Keratinocyte (primary cell): ENCODE data around the gene SELENOF. TPM values are rescaled to one million over a fixed set of nuclear protein-coding genes. Genes with fewer than 3 reads are reported as not detected.
"Not testable (repeated sequence)": the region's sequence is repeated elsewhere in the genome, so short reads cannot be mapped to it uniquely, and the experiment has no call there.

ENCODE experiments used
- DNase-seq: peaks from one replicate; pipeline ENCODE4 v3.0.0-alpha.2; 2011; ENCODE audit warnings: low read depth, missing footprints, low spot score
- FAIRE-seq: peaks from 2 replicates; lab custom pipeline; 2011; peaks lifted over from hg19 to GRCh38; lab: Jason Lieb, UNC
- H2AFZ ChIP-seq: 2 replicates; pipeline ENCODE4 v1.6.0; 2012; ENCODE audit warnings: low read length, control low read depth, inconsistent platforms; ENCODE audit not compliant: control insufficient read depth
- H3K27ac ChIP-seq: 2 replicates; pipeline ENCODE4 v1.5.1; 2011; ENCODE audit warnings: low read length; ENCODE audit not compliant: control insufficient read depth, insufficient read depth
- H3K27me3 ChIP-seq: 3 replicates; pipeline ENCODE4 v1.6.0; 2011; ENCODE audit warnings: low read length; ENCODE audit not compliant: control insufficient read depth, insufficient read depth; ENCODE audit errors: extremely low read depth
- H3K36me3 ChIP-seq, 2 experiments: 2 replicates in 1 of 2; 3 replicates in 1 of 2; pipeline ENCODE4 v1.5.1; 2011; ENCODE audit warnings: low read length in 2 of 2, mild to moderate bottlenecking in 1 of 2; ENCODE audit not compliant: control insufficient read depth in 2 of 2, insufficient read depth in 2 of 2; ENCODE audit errors: extremely low read depth in 1 of 2
- H3K4me1 ChIP-seq: 3 replicates; pipeline ENCODE4 v1.5.1; 2011; ENCODE audit warnings: low read length; ENCODE audit not compliant: control insufficient read depth, insufficient read depth; ENCODE audit errors: extremely low read depth
- H3K4me2 ChIP-seq: 3 replicates; pipeline ENCODE4 v1.6.0; 2011; ENCODE audit warnings: low read depth, low read length; ENCODE audit not compliant: control insufficient read depth, insufficient read depth; ENCODE audit errors: extremely low read depth
- H3K4me3 ChIP-seq, 3 experiments: fragments of 200-600 bp in 1 of 3; sonication (generic) in 1 of 3; 2 replicates in 2 of 3; 3 replicates in 1 of 3; pipeline ENCODE4 v1.5.1; 2011 to 2016; ENCODE audit warnings: low read length in 3 of 3, mild to moderate bottlenecking in 3 of 3, control low read depth in 2 of 3, inconsistent platforms in 1 of 3, low read depth in 1 of 3, mixed read lengths in 1 of 3, mixed run types in 1 of 3, moderate library complexity in 1 of 3; ENCODE audit not compliant: control insufficient read depth in 2 of 3, insufficient read depth in 2 of 3; ENCODE audit errors: extremely low read depth in 1 of 3
- H3K79me2 ChIP-seq: 2 replicates; pipeline ENCODE4 v1.6.0; 2012; ENCODE audit warnings: low read length; ENCODE audit not compliant: control insufficient read depth, insufficient read depth
- H3K9ac ChIP-seq: 3 replicates; pipeline ENCODE4 v1.6.0; 2011; ENCODE audit warnings: low read length; ENCODE audit not compliant: control insufficient read depth, insufficient read depth; ENCODE audit errors: extremely low read depth
- H3K9me1 ChIP-seq: 3 replicates; pipeline ENCODE4 v1.6.0; 2011; ENCODE audit warnings: low read length; ENCODE audit not compliant: control insufficient read depth, insufficient read depth; ENCODE audit errors: extremely low read depth
- H3K9me3 ChIP-seq: 2 replicates; pipeline ENCODE4 v1.5.1; 2012; ENCODE audit warnings: low read depth, low read length; ENCODE audit not compliant: control insufficient read depth
- H4K20me1 ChIP-seq: 3 replicates; pipeline ENCODE4 v1.6.0; 2011; ENCODE audit warnings: low read length; ENCODE audit not compliant: control insufficient read depth, insufficient read depth; ENCODE audit errors: extremely low read depth
- dilution Hi-C: fragments of 300-500 bp; cut with MboI; formaldehyde crosslinking; loops from one replicate; pipeline ENCODE4 v1.7.0; 2020; ENCODE audit warnings: low sequenced_read_pairs; ENCODE audit not compliant: extremely low pct_ligation_motif_present
- polyA plus RNA-seq, 5 experiments: library from polyadenylated mRNA; depleted of rRNA in 3 of 5; stranded (reverse) in 3 of 5; stranded (forward) in 1 of 5; unstranded in 1 of 5; fragments of >200 nt; gene quantifications; 1 replicate in 1 of 5; 2 replicates in 3 of 5; 3 replicates in 1 of 5; pipeline versions ENCODE4 v1.2.1 to v1.2.3, GENCODE V29; 2011 to 2012; ENCODE audit warnings: missing spikeins in 2 of 5, low read depth in 1 of 5, low replicate concordance in 1 of 5

SELENOF gene
- polyA plus RNA-seq, 1 donor (not counting 4 experiments of a cell fraction or from before 2014, with no cell fraction given): 246 TPM

- H3K9ac ChIP-seq, H3K4me3 ChIP-seq, H2AFZ ChIP-seq, H3K4me2 ChIP-seq, H3K79me2 ChIP-seq, dilution Hi-C loops, H3K36me3 ChIP-seq, DNase-seq, FAIRE-seq, H3K9me1 ChIP-seq, H3K27me3 ChIP-seq, H3K27ac ChIP-seq, H4K20me1 ChIP-seq, H3K4me1 ChIP-seq, H3K9me3 ChIP-seq: not testable (repeated sequence)
Observed at GRCh38 chr1:86814118-86814517, 99.8 kb downstream of the SELENOF start.

Other genes with a start within 250 kb of the SELENOF start
- 49.4 to 77.1 TPM (median 50.9 TPM) in 3 replicates for gene SH3GLB1, start 209.6 kb downstream of the SELENOF start, polyA plus RNA-seq
- 8.4 to 18.7 TPM (median 12.1 TPM) in 3 replicates for gene HS2ST1, start 509 bp upstream of the SELENOF start, polyA plus RNA-seq